CD4-positive, alpha-beta T cell treated with Interleukin-15 for 4 hours (primary cell): ENCODE data around the gene CETN1.
A peak's percentile ranks its signal among the peaks of the same experiment; 100 is the strongest.

Experiments used
- DNase-seq: peaks from one replicate; pipeline ENCODE4 v3.0.0-alpha.2; 2020; ENCODE audit warnings: low spot score

Gene CETN1

GRCh38 chr18:623761-624620 is 43.8 kb downstream of the CETN1 start:
- peak; percentile 48 for DNase-seq

- DNase-seq, result no peak
These were observed 47.1 kb downstream of the CETN1 start for GRCh38 chr18:627231-627630.

- no peak for DNase-seq
These were observed 49.3 kb downstream of the CETN1 start for GRCh38 chr18:629269-630150.

- no peak for DNase-seq
These were observed 51.4 kb downstream of the CETN1 start for GRCh38 chr18:631560-631959.
